ENCODE results near the gene PIP5KL1. TPM values are rescaled to one million over a fixed set of nuclear protein-coding genes. Genes with fewer than 3 reads are reported as not detected.

PIP5KL1 gene
- total RNA-seq, 1 experiment from 2014 or later: 0.17 TPM

DNA sequence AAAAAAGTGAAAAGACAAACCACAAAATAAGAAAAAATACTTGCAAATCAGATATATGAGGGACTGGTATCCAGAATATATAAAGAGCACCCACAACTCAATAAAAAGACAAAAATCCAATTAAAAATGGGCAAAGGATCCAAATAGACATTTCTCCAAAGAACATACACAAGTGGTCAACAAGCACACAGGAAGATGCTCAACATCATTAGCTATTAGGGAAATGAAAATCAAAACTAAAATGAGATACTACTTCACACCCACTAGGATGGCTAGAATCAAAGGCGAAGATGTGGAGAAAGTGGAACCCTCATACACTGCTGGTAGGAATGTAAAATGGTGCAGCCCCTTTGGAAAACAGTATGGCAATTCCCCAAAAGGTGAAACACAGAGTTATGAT is 28.2 kb upstream of the PIP5KL1 start:
- DNase-seq: no peak
- intact Hi-C loops (cut with micrococcal nuclease; ENCODE audit: unreplicated experiment): no loop called here
- H3K9me3 Mint-ChIP-seq (ENCODE audit: low read depth, unreplicated experiment): no peaks in the 10 kb centered on the region
- peaks cover 31% of the 10 kb centered on the region for H3K36me3 Mint-ChIP-seq (ENCODE audit: insufficient read depth, unreplicated experiment)
- H3K27me3 Mint-ChIP-seq (ENCODE audit: unreplicated experiment): no peaks in the 10 kb centered on the region
- H3K27ac Mint-ChIP-seq (ENCODE audit: unreplicated experiment): no peak overlapping the region
- TF ChIP-seq, protein P1, sequence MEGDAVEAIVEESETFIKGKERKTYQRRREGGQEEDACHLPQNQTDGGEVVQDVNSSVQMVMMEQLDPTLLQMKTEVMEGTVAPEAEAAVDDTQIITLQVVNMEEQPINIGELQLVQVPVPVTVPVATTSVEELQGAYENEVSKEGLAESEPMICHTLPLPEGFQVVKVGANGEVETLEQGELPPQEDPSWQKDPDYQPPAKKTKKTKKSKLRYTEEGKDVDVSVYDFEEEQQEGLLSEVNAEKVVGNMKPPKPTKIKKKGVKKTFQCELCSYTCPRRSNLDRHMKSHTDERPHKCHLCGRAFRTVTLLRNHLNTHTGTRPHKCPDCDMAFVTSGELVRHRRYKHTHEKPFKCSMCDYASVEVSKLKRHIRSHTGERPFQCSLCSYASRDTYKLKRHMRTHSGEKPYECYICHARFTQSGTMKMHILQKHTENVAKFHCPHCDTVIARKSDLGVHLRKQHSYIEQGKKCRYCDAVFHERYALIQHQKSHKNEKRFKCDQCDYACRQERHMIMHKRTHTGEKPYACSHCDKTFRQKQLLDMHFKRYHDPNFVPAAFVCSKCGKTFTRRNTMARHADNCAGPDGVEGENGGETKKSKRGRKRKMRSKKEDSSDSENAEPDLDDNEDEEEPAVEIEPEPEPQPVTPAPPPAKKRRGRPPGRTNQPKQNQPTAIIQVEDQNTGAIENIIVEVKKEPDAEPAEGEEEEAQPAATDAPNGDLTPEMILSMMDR (IDR thresholded peaks at IDR 0.05; ENCODE audit: unreplicated experiment): no peak
- no TSS peak for BruUV-seq (replicated peaks)
- peaks cover 55% of the 10 kb centered on the region for H3K4me1 Mint-ChIP-seq (ENCODE audit: low read depth, unreplicated experiment)
- no peak overlapping the region for H3K4me3 Mint-ChIP-seq (ENCODE audit: low read depth, unreplicated experiment)
- CTCF ChIA-PET: no interaction called here

DNA sequence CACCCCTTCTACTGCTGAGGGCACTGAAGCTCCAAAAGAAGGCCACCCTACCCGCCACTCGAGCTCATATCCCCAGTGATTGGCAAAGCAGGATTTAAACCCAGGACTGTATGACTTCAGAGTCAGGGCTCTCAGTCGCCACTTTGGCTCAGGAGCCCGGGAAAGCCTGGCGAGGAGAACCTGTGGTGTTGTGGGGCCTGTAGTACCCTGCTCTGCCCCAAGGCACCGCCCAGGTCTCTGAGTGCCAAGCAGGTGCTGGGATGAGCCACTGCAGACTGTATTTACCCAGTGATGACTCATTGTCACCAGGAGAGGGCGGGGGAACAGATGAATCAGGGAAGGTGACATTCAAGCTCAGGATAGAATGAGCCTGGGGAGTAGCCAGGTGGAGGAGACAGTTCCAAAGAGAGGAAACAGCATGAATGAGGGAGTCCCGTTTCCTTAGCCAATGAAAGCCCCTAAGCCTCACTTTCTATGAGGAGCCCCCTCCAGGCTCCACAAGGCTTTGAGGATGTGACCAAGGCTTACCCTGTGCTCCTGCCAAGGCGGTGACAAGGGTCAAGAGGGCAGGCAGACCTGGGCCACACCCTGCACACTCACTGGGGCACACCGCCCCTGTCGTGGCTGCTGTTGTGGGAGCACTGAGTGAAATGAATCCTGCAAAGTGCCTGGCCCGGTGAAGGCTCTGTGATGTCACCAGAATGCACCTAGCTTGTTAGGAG is 24.9 kb upstream of the PIP5KL1 start:
- Mint-ChIP-seq H3K9me3 (ENCODE audit: low read depth, unreplicated experiment) (no peaks in the 10 kb centered on the region), H3K27ac (ENCODE audit: unreplicated experiment) (peak overlapping the region; percentile 85), H3K27me3 (ENCODE audit: unreplicated experiment) (no peaks in the 10 kb centered on the region), H3K4me3 (ENCODE audit: low read depth, unreplicated experiment) (peak overlapping the region; percentile 57), H3K4me1 (ENCODE audit: low read depth, unreplicated experiment) (peaks cover 47% of the 10 kb centered on the region), H3K36me3 (ENCODE audit: insufficient read depth, unreplicated experiment) (peaks cover 29% of the 10 kb centered on the region)
- peak; percentile 87 for DNase-seq
- BruUV-seq (replicated peaks): no TSS peak
- TF ChIP-seq, protein P1 (IDR thresholded peaks at IDR 0.05; ENCODE audit: unreplicated experiment): peak; percentile 60
- intact Hi-C loops (cut with micrococcal nuclease; ENCODE audit: unreplicated experiment): loop anchor here (2.0 kb wide), 1 partner anchor 23 kb away; no protein-coding TSS in a partner anchor
- CTCF ChIA-PET: interaction anchor here (0.6 to 2.5 kb wide), 10 partner anchors 10 to 162 kb away, joined by 3 to 16 read pairs (median 4); no protein-coding TSS in a partner anchor

DNA sequence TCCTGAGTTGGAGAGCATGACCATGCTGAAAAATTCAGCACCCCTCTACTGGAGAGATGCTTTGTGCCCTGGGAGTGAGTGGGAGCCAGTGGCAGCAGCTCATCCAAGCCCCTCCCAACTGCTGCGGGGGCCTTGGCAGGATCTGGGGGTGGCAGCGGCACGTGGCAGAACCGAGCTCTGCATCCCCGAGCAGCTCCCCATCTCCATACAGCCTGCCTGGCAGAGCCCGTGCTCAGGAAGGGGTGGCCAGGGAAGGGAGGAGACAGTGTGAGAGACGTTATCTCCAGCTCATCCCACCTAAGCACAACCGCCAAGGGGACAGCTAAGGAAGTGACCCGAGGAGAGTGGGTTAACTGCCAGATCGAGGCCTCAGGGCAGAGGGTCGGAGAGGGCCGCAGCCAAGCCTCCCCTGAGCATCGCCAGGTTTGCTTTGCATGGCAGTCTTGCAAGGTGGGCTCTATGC is 24.3 kb upstream of the PIP5KL1 start:
- TF ChIP-seq, protein P1 (IDR thresholded peaks at IDR 0.05; ENCODE audit: unreplicated experiment): no peak
- Mint-ChIP-seq H3K27ac (ENCODE audit: unreplicated experiment) (peak overlapping the region; percentile 85), H3K4me3 (ENCODE audit: low read depth, unreplicated experiment) (peak overlapping the region; percentile 57), H3K9me3 (ENCODE audit: low read depth, unreplicated experiment) (no peaks in the 10 kb centered on the region), H3K4me1 (ENCODE audit: low read depth, unreplicated experiment) (peaks cover 47% of the 10 kb centered on the region), H3K36me3 (ENCODE audit: insufficient read depth, unreplicated experiment) (peaks cover 30% of the 10 kb centered on the region), H3K27me3 (ENCODE audit: unreplicated experiment) (no peaks in the 10 kb centered on the region)
- BruUV-seq (replicated peaks): no TSS peak
- DNase-seq: no peak
- intact Hi-C loops (cut with micrococcal nuclease; ENCODE audit: unreplicated experiment): loop anchor here (2.0 kb wide), 1 partner anchor 24 kb away; no protein-coding TSS in a partner anchor
- CTCF ChIA-PET: interaction anchor here (1.0 to 2.5 kb wide), 8 partner anchors 10 to 143 kb away, joined by 3 to 16 read pairs (median 4); no protein-coding TSS in a partner anchor

DNA sequence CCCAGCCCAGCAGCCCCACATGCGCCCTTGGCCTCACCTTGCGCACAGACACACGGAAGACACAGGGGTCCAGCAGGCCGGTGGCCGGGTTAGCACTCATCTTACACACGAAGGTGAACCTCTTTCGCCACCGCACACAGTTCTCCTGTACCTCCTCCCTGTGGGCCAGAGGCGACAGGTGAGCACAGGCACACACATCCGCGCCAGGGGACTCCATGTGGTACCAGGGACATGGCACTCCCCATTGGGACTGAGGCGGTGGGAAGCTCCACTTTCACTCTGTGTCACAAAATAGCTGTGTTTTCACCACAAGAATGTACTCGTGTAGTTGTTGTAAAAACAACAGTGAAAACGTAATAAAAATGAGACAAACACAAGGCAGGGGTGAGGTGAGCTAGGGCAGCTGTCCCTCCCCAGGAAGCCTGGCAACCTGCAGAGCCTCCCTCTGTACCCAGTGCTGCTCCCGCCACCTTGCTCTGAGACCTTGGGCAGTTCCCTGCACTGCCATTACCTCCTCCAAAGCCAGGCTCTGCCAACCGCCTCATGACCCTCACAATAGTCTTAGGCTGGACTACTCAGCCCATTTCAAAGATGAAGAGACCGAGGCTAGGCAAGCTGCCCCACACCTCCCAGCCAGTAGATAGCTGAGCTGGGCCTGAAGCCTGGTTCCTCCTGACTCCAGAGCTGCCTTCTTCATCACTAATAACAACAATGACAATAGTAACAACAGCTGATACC is 23.4 kb upstream of the PIP5KL1 start:
- CTCF ChIA-PET: interaction anchor here (2.5 kb wide), 1 partner anchor 81 kb away, joined by 16 read pairs; no protein-coding TSS in a partner anchor
- intact Hi-C loops (cut with micrococcal nuclease; ENCODE audit: unreplicated experiment): loop anchor here (2.0 kb wide), 1 partner anchor 25 kb away; no protein-coding TSS in a partner anchor

More for the DNA sequence above, 23.4 kb upstream of the PIP5KL1 start:
- peak overlapping the region; percentile 85 for H3K27ac Mint-ChIP-seq (ENCODE audit: unreplicated experiment)
- no peak for DNase-seq
- H3K4me1 Mint-ChIP-seq (ENCODE audit: low read depth, unreplicated experiment): peaks cover 45% of the 10 kb centered on the region
- H3K27me3 Mint-ChIP-seq (ENCODE audit: unreplicated experiment): no peaks in the 10 kb centered on the region
- peaks cover 26% of the 10 kb centered on the region for H3K36me3 Mint-ChIP-seq (ENCODE audit: insufficient read depth, unreplicated experiment)
- TF ChIP-seq, protein P1 (IDR thresholded peaks at IDR 0.05; ENCODE audit: unreplicated experiment): no peak
- no peaks in the 10 kb centered on the region for H3K9me3 Mint-ChIP-seq (ENCODE audit: low read depth, unreplicated experiment)
- no TSS peak for BruUV-seq (replicated peaks)
- no peak overlapping the region for H3K4me3 Mint-ChIP-seq (ENCODE audit: low read depth, unreplicated experiment)
